ENCODE measurements around the gene CCDC57.

CCDC57 gene

DNA sequence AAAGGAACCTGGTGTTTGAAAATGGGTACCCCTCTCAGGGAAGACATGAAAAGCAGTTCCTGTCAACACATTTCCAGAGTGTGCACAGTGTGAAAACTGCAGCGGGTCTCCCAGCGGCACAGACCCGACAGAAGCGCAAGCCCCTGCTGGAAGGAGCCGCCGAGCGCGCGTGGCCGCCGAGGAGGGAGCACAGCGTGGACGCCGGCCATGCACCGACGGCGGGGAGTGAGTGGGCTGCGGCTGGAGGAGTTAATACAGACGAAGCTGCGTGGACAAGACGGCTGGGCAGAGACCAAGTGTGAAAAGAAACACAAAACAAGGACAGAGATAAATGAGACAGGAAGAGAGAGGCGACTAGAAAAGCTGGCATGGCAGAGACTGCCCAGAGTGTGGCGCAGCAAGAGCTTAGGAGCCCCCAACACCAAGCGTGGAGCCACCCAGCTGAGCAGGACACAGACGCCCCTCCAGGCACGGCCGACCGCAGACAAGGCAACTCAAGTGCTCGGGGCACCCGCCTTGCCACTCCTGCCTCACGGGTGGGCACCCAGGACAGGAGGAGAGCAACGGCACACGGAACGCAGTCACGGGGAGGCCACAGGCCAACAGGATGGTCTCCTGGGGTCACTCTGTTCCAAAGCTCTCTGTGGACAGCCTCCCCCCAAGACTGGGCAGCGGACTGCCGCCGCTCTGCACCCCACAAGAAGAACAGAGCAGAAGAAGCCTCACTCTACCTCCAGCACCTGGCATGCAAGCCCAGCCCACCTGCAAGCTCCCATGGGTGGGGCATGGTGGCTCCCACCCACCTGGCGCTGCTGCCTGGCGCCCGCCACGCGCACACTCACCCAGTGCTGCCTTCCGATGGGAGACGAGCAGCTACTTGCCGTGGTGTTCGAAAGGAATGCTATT lies 32.7 kb upstream of the CCDC57 start:
- H3K9me3 ChIP-seq (ENCODE audit: control insufficient read depth, low read depth, low read length): no peaks in the 10 kb centered on the region
- H3K27ac ChIP-seq (ENCODE audit: low read length): no peak overlapping the region
- no peaks in the 10 kb centered on the region for H3K4me1 ChIP-seq (ENCODE audit: control insufficient read depth, low read depth, low read length)
- H3K36me3 ChIP-seq (ENCODE audit: control insufficient read depth, low read depth, low read length): peaks cover 80% of the 10 kb centered on the region
- no peak overlapping the region for H3K4me3 ChIP-seq (ENCODE audit: low read length)
- H3K9ac ChIP-seq (ENCODE audit: low read length): no peak overlapping the region
- H3K27me3 ChIP-seq (ENCODE audit: control insufficient read depth, insufficient read depth, low read length): no peaks in the 10 kb centered on the region

GRCh38 chr17:82244413-82245133 lies 31.9 kb upstream of the CCDC57 start:
- Histone ChIP-seq H3K9me3 (ENCODE audit: control insufficient read depth, low read depth, low read length) (no peaks in the 10 kb centered on the region), H3K9ac (ENCODE audit: low read length) (no peak overlapping the region), H3K36me3 (ENCODE audit: control insufficient read depth, low read depth, low read length) (peaks cover 74% of the 10 kb centered on the region), H3K27me3 (ENCODE audit: control insufficient read depth, insufficient read depth, low read length) (no peaks in the 10 kb centered on the region), H3K4me3 (ENCODE audit: low read length) (no peak overlapping the region), H3K4me1 (ENCODE audit: control insufficient read depth, low read depth, low read length) (no peaks in the 10 kb centered on the region), H3K27ac (ENCODE audit: low read length) (no peak overlapping the region)

GRCh38 chr17:82243648-82244412 lies 31.2 kb upstream of the CCDC57 start:
- no peak overlapping the region for H3K27ac ChIP-seq (ENCODE audit: low read length)
- H3K4me1 ChIP-seq (ENCODE audit: control insufficient read depth, low read depth, low read length): no peaks in the 10 kb centered on the region
- H3K4me3 ChIP-seq (ENCODE audit: low read length): no peak overlapping the region
- H3K9ac ChIP-seq (ENCODE audit: low read length): no peak overlapping the region
- H3K36me3 ChIP-seq (ENCODE audit: control insufficient read depth, low read depth, low read length): peaks cover 66% of the 10 kb centered on the region
- no peaks in the 10 kb centered on the region for H3K27me3 ChIP-seq (ENCODE audit: control insufficient read depth, insufficient read depth, low read length)
- H3K9me3 ChIP-seq (ENCODE audit: control insufficient read depth, low read depth, low read length): no peaks in the 10 kb centered on the region

GRCh38 chr17:82242977-82243647 lies 30.5 kb upstream of the CCDC57 start:
- H3K4me1 ChIP-seq (ENCODE audit: control insufficient read depth, low read depth, low read length): no peaks in the 10 kb centered on the region
- peaks cover 59% of the 10 kb centered on the region for H3K36me3 ChIP-seq (ENCODE audit: control insufficient read depth, low read depth, low read length)
- H3K4me3 ChIP-seq (ENCODE audit: low read length): no peak overlapping the region
- no peak overlapping the region for H3K27ac ChIP-seq (ENCODE audit: low read length)
- H3K9me3 ChIP-seq (ENCODE audit: control insufficient read depth, low read depth, low read length): no peaks in the 10 kb centered on the region
- no peak overlapping the region for H3K9ac ChIP-seq (ENCODE audit: low read length)
- H3K27me3 ChIP-seq (ENCODE audit: control insufficient read depth, insufficient read depth, low read length): no peaks in the 10 kb centered on the region

DNA sequence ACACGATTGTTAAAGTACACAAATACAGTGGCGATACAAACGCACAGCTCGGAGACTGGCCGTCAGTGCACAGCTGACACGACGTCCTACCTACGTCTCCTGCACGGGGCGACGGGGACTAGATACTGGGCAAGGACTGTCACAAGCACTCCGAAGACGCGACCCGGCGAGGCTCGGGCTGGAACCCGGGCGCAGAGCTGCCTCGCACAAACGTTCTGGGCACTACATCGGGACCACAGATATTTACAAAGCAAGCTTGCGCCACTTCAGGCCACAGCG lies 30.0 kb upstream of the CCDC57 start:
- Histone ChIP-seq H3K9ac (ENCODE audit: low read length) (no peak overlapping the region), H3K36me3 (ENCODE audit: control insufficient read depth, low read depth, low read length) (peaks cover 54% of the 10 kb centered on the region), H3K27ac (ENCODE audit: low read length) (no peak overlapping the region)

DNA sequence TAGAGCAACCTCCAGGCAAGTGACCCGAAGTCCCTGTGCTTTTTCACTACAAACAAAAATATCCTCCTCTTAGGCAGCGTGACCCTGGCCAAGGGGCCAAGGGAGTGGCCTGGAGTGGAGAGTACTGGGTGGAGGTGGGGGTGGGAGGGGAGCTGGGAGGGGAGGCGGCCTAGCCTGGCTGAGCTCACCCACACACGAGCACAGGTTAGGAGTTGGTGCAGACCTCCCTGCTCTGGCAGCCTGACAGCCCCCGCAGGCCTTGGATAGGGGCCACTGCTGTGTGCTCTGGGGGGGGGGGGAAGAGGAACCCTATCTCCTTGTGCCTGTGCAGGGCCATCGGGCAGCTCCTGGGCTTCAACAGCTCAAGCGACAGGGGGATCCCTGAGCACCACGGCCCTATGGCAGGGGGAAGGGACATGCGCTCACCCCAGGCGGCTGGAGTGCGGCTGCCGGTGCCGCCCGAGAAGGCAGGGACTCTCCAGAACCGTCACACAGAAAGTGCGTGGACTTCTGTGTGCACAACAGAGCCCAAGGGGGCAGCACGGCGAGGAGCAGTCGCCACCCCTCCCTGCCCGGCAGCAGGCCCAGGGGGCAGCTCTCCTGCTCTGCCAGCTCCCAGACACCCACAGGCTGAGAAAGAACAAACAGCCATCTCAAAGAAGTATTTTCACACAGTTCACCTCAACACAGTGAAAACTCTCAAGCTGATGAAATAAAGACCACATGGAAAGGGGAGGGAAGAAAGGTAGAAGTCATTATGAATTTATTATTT lies 29.5 kb upstream of the CCDC57 start:
- Histone ChIP-seq H3K27ac (ENCODE audit: low read length) (no peak overlapping the region), H3K9ac (ENCODE audit: low read length) (no peak overlapping the region), H3K36me3 (ENCODE audit: control insufficient read depth, low read depth, low read length) (peaks cover 49% of the 10 kb centered on the region), H3K4me1 (ENCODE audit: control insufficient read depth, low read depth, low read length) (no peaks in the 10 kb centered on the region), H3K27me3 (ENCODE audit: control insufficient read depth, insufficient read depth, low read length) (no peaks in the 10 kb centered on the region), H3K4me3 (ENCODE audit: low read length) (no peak overlapping the region), H3K9me3 (ENCODE audit: control insufficient read depth, low read depth, low read length) (no peaks in the 10 kb centered on the region)

More for the DNA sequence above, 30.0 kb upstream of the CCDC57 start:
- Histone ChIP-seq H3K4me1 (ENCODE audit: control insufficient read depth, low read depth, low read length) (no peaks in the 10 kb centered on the region), H3K4me3 (ENCODE audit: low read length) (no peak overlapping the region), H3K27me3 (ENCODE audit: control insufficient read depth, insufficient read depth, low read length) (no peaks in the 10 kb centered on the region), H3K9me3 (ENCODE audit: control insufficient read depth, low read depth, low read length) (no peaks in the 10 kb centered on the region)

GRCh38 chr17:82241183-82241925 lies 28.7 kb upstream of the CCDC57 start:
- H3K9ac ChIP-seq (ENCODE audit: low read length): no peak overlapping the region
- no peaks in the 10 kb centered on the region for H3K9me3 ChIP-seq (ENCODE audit: control insufficient read depth, low read depth, low read length)
- no peak overlapping the region for H3K27ac ChIP-seq (ENCODE audit: low read length)
- no peak overlapping the region for H3K4me3 ChIP-seq (ENCODE audit: low read length)
- H3K36me3 ChIP-seq (ENCODE audit: control insufficient read depth, low read depth, low read length): peaks cover 42% of the 10 kb centered on the region
- no peaks in the 10 kb centered on the region for H3K27me3 ChIP-seq (ENCODE audit: control insufficient read depth, insufficient read depth, low read length)
- H3K4me1 ChIP-seq (ENCODE audit: control insufficient read depth, low read depth, low read length): no peaks in the 10 kb centered on the region

DNA sequence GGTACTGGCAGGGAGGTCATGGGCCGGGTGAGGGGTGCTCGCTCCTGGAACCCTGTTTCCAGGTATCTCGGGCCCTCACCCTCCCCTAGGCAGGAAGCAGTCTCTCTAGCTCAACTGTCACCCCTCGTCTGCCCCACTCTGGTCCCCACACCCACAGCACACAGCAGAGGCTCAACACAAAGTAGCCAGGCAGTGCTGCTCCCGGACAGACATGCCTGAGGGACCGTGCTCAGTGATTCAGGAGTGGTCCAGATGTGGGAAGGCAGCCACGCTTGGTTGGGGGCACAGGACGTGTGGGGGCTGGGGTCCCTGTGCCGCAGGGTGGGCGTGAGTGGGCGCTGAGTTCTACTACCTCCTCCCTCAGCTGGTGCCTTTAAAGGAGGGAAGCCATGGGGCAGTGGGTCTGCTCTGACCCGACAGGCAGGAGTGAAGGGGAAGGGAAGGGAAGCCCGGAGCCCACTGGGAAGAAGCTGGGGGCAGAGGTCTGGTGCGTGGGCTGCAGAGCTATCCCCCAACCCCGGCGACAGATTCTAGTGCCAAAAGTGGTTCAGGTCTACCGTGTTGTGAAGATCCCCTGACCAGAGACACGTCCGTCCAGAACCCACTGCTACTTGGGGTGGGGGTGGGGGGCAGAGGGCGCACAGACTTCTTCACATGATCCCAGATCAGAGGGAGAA lies 28.0 kb upstream of the CCDC57 start:
- Histone ChIP-seq H3K9me3 (ENCODE audit: control insufficient read depth, low read depth, low read length) (no peaks in the 10 kb centered on the region), H3K27me3 (ENCODE audit: control insufficient read depth, insufficient read depth, low read length) (no peaks in the 10 kb centered on the region), H3K36me3 (ENCODE audit: control insufficient read depth, low read depth, low read length) (peaks cover 35% of the 10 kb centered on the region), H3K4me1 (ENCODE audit: control insufficient read depth, low read depth, low read length) (no peaks in the 10 kb centered on the region), H3K27ac (ENCODE audit: low read length) (no peak overlapping the region), H3K9ac (ENCODE audit: low read length) (no peak overlapping the region), H3K4me3 (ENCODE audit: low read length) (no peak overlapping the region)

DNA sequence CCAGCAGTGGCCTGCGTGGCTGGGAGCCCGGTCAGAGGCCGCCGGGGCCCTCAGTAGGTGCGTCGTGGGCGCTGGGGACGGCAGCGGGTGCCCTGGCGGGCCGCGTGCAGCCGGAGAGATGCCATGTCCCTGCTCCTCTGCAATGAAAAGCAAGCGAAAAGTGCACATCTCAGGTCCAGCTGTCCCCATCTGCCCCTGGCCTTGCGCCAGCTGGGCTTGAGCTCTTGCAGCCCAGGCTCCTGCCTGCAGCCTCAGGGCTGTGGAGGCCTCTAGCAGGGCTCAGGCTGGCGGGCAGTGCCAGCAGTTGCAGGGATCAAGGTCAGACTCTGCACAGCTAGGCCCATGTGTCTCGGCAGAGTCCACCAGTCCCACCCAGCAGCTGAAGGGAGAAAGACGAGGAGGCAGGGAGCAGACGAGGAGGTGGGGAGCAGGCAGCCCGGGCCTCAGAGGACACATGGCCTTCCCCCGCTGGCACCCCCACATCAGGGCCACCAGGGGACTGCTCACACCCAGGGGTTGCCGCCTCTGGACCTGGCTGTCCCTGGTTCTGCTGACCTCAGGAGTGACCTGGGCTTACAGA lies 27.4 kb upstream of the CCDC57 start:
- no peak overlapping the region for H3K27ac ChIP-seq (ENCODE audit: low read length)
- H3K27me3 ChIP-seq (ENCODE audit: control insufficient read depth, insufficient read depth, low read length): no peaks in the 10 kb centered on the region
- no peaks in the 10 kb centered on the region for H3K4me1 ChIP-seq (ENCODE audit: control insufficient read depth, low read depth, low read length)
- H3K9me3 ChIP-seq (ENCODE audit: control insufficient read depth, low read depth, low read length): no peaks in the 10 kb centered on the region
- peaks cover 28% of the 10 kb centered on the region for H3K36me3 ChIP-seq (ENCODE audit: control insufficient read depth, low read depth, low read length)
- H3K4me3 ChIP-seq (ENCODE audit: low read length): no peak overlapping the region
- H3K9ac ChIP-seq (ENCODE audit: low read length): no peak overlapping the region

Data from iPS-18a (cell line).